HG02970 (cell line): ENCODE results near the gene TEN1.

Experiments used
- ATAC-seq: cut with Tn5 transposase; IDR thresholded peaks from one replicate; pipeline ENCODE4 v1.9.1; 2021; ENCODE audit warnings: mild to moderate bottlenecking, moderate library complexity, moderate number of reproducible peaks; ENCODE audit not compliant: unreplicated experiment, low FRiP score

Gene TEN1

DNA sequence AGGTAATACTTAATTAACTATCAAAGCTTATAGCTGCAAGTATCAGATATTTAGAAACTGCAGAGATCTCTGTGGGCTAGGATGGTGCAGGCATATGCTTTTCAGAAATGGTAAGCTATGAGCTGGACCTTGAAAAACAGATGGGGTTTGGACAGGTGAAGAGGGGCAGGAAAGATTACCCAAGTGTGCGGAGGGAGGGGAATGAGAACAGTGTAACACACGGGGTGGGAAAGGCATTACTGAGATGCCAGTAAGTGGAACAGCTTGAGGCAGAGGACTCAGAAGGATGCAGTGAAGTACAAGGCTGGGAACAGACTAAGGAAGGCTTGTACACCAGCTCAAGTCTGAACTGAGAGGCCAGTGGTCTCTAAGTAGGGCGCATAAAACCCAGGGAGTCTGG is 70.2 kb downstream of the TEN1 start:
- ATAC-seq: no peak

DNA sequence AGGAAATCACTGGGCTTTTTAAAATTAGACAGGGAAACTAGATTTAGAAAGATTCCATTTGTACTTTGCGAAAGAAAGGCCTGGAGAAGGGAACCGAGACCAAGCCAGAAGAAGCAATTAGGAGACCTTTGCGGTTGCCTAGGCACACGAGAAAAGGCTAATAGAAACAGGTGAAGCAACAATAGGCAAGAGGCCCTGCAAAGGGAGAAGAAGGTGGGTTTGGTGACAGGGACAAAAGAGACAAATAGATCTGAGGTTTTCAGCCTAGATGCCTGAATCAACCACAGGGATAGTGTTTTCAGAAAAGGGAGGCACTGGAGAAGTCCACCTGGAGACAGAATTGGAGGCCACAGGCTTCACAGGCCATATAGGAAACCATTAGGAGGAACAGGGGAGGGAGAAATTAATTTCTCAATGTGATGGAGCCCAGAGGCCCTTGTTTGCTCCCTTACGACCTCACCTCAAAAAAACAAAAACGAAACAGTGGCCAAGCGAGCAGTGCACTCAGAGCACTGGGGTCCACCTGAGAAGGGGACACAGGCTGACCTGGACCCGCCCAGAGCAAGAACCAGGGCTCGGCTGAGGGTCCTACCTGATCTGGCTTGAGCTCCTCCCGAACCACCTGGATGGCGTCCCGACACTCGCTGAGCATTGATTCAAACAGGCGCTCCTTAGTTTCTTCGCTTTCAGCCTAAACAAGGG is 70.9 kb downstream of the TEN1 start:
- no peak for ATAC-seq
